B cell (primary cell): ENCODE measurements around the gene EAPP.

ENCODE experiments used
- CTCF ChIP-seq: fragments of 200-600 bp; IDR thresholded peaks from one replicate; pipeline ENCODE4 v1.8.0; 2022; ENCODE audit warnings: antibody characterized with exemption, mild to moderate bottlenecking
- EZH2 ChIP-seq: IDR thresholded peaks from 2 replicates; pipeline ENCODE4 v1.6.1; 2012; ENCODE audit warnings: borderline replicate concordance, low read depth, mild to moderate bottlenecking, moderate library complexity, low read length; ENCODE audit not compliant: insufficient read depth, poor library complexity, severe bottlenecking

GRCh38 chr14:34507459-34507858 is 32.0 kb downstream of the EAPP start:
- TF ChIP-seq CTCF (no peak), EZH2 (no peak)
